Karpas-422 (cell line): Measurements from ENCODE around the gene EEIG1. TPM values are rescaled to one million over a fixed set of nuclear protein-coding genes. Genes with fewer than 3 reads are reported as not detected.
"Not testable (repeated sequence)": the region's sequence is repeated elsewhere in the genome, so short reads cannot be mapped to it uniquely, and the experiment has no call there.

Experiments
- DNase-seq: peaks from one replicate; pipeline ENCODE4 v3.0.0-alpha.2; 2015
- H2AFZ ChIP-seq: fragments of 200-600 bp; sonication (generic); 2 replicates; pipeline ENCODE4 v1.6.1; 2014; ENCODE audit warnings: antibody characterized with exemption, low read length, mixed read lengths
- H3K27ac ChIP-seq: fragments of 200-600 bp; sonication (generic); 2 replicates; pipeline ENCODE4 v1.5.1; 2014; ENCODE audit warnings: mild to moderate bottlenecking, low read length, moderate library complexity
- H3K27me3 ChIP-seq: fragments of 200-600 bp; sonication (generic); 2 replicates; pipeline ENCODE4 v1.6.1; 2014; ENCODE audit warnings: low read length, mixed read lengths
- H3K36me3 ChIP-seq: fragments of 200-600 bp; sonication (generic); 2 replicates; pipeline ENCODE4 v1.6.1; 2014; ENCODE audit warnings: low read length, mixed read lengths; ENCODE audit not compliant: insufficient read depth
- H3K4me1 ChIP-seq: fragments of 200-600 bp; sonication (generic); 2 replicates; pipeline ENCODE4 v1.6.1; 2014; ENCODE audit warnings: mild to moderate bottlenecking, low read length, mixed read lengths
- H3K4me2 ChIP-seq: fragments of 200-600 bp; sonication (generic); 2 replicates; pipeline ENCODE4 v1.6.1; 2014; ENCODE audit warnings: low read length, low read depth, mild to moderate bottlenecking; ENCODE audit not compliant: poor library complexity, severe bottlenecking
- H3K4me3 ChIP-seq: fragments of 200-600 bp; sonication (generic); 2 replicates; pipeline ENCODE4 v1.5.1; 2014; ENCODE audit warnings: mild to moderate bottlenecking, antibody characterized with exemption, low read length, mixed read lengths
- H3K79me2 ChIP-seq: fragments of 200-600 bp; sonication (generic); 2 replicates; pipeline ENCODE4 v1.6.1; 2014; ENCODE audit warnings: mild to moderate bottlenecking, low read length, mixed read lengths
- H3K9ac ChIP-seq: fragments of 200-600 bp; sonication (generic); 2 replicates; pipeline ENCODE4 v1.6.0; 2014; ENCODE audit warnings: low read length
- H3K9me2 ChIP-seq: fragments of 200-600 bp; sonication (generic), shearing (Covaris generic); replicated peaks from 2 replicates; pipeline ENCODE4 v1.6.0; 2014; ENCODE audit warnings: mild to moderate bottlenecking, low read length, moderate library complexity; ENCODE audit not compliant: insufficient read depth
- H3K9me3 ChIP-seq: fragments of 300-700, 200-600 bp; sonication (generic); 2 replicates; pipeline ENCODE4 v1.6.1; 2014; ENCODE audit warnings: low read length, mixed read lengths
- H4K20me1 ChIP-seq: fragments of 200-600 bp; sonication (generic); 2 replicates; pipeline ENCODE4 v1.6.1; 2014; ENCODE audit warnings: mild to moderate bottlenecking, antibody characterized with exemption, low read length, low read depth; ENCODE audit not compliant: insufficient read depth
- total RNA-seq: library from RNA; depleted of rRNA; stranded (reverse); fragments of >200 nt; shearing (Covaris generic); gene quantifications from 2 replicates; pipeline ENCODE4 v1.2.3, GENCODE V29; 2014; ENCODE audit warnings: low replicate concordance; rRNA removed

Gene EEIG1
- total RNA-seq, result 6.9 and 10.1 TPM in 2 replicates

- H3K4me3 ChIP-seq, result peak within 1 kb of the TSS; percentile 79
Observed at GRCh38 chr9:127980706-127981558, at the start of gene EEIG1. Gene EEIG1, minus strand, starts transcription at chr9:127980989. Its CDS starts 852 bp downstream, at chr9:127980137.

GRCh38 chr9:128027705-128028104, 46.9 kb upstream of the EEIG1 start:
- peaks cover 8% of the 10 kb centered on the region for H3K4me1 ChIP-seq
- H3K9ac ChIP-seq, result no peak overlapping the region
- H3K27me3 ChIP-seq, result no peaks in the 10 kb centered on the region
- no peak overlapping the region for H3K4me3 ChIP-seq
- no peak overlapping the region for H2AFZ ChIP-seq
- H3K36me3 ChIP-seq, result no peaks in the 10 kb centered on the region
- no peaks in the 10 kb centered on the region for H4K20me1 ChIP-seq
- no peak overlapping the region for H3K27ac ChIP-seq
- H3K79me2 ChIP-seq, result no peaks in the 10 kb centered on the region
- no peaks in the 10 kb centered on the region for H3K9me3 ChIP-seq
- no peaks in the 10 kb centered on the region for H3K9me2 ChIP-seq
- no peak overlapping the region for H3K4me2 ChIP-seq
- DNase-seq, result no peak

More at GRCh38 chr9:127980706-127981558, at the start of gene EEIG1:
- Histone ChIP-seq H3K27ac (peak within 1 kb of the TSS; percentile 60), H3K9me3 (no peaks in the 10 kb centered on the region), H3K9ac (peak within 1 kb of the TSS; percentile 77), H3K36me3 (no peaks in the 10 kb centered on the region), H4K20me1 (peaks cover 26% of the 10 kb centered on the region), H3K4me2 (peak within 1 kb of the TSS; percentile 88), H3K9me2 (no peaks in the 10 kb centered on the region), H3K27me3 (no peaks in the 10 kb centered on the region), H2AFZ (peak within 1 kb of the TSS; percentile 98), H3K4me1 (peaks cover 59% of the 10 kb centered on the region), H3K79me2 (no peaks in the 10 kb centered on the region)
- DNase-seq, result peak; percentile 97

GRCh38 chr9:128026773-128027541, 46.2 kb upstream of the EEIG1 start:
- Histone ChIP-seq H3K9me3 (no peaks in the 10 kb centered on the region), H2AFZ (no peak overlapping the region), H3K79me2 (no peaks in the 10 kb centered on the region), H3K9me2 (no peaks in the 10 kb centered on the region), H3K36me3 (no peaks in the 10 kb centered on the region), H3K27ac (no peak overlapping the region), H3K4me3 (no peak overlapping the region), H3K4me1 (peaks cover 8% of the 10 kb centered on the region), H3K27me3 (no peaks in the 10 kb centered on the region), H4K20me1 (no peaks in the 10 kb centered on the region), H3K9ac (no peak overlapping the region), H3K4me2 (no peak overlapping the region)
- no peak for DNase-seq

- Histone ChIP-seq H3K4me3 (no peak overlapping the region), H3K27me3 (no peaks in the 10 kb centered on the region), H3K27ac (no peak overlapping the region), H3K4me2 (no peak overlapping the region), H2AFZ (peak overlapping the region; percentile 12; the same call in 1 of the 2 replicates), H3K9me3 (no peaks in the 10 kb centered on the region), H3K79me2 (no peaks in the 10 kb centered on the region), H3K9me2 (no peaks in the 10 kb centered on the region), H4K20me1 (no peaks in the 10 kb centered on the region), H3K36me3 (no peaks in the 10 kb centered on the region), H3K9ac (no peak overlapping the region), H3K4me1 (peaks cover 8% of the 10 kb centered on the region)
- peak; percentile 66 for DNase-seq
Observed at GRCh38 chr9:128026255-128026772, 45.5 kb upstream of the EEIG1 start.

GRCh38 chr9:128025736-128026135, 44.9 kb upstream of the EEIG1 start:
- no peak overlapping the region for H3K4me2 ChIP-seq
- no peak overlapping the region for H3K4me3 ChIP-seq
- no peaks in the 10 kb centered on the region for H3K9me3 ChIP-seq
- no peak for DNase-seq
- no peaks in the 10 kb centered on the region for H4K20me1 ChIP-seq
- H3K79me2 ChIP-seq, result no peaks in the 10 kb centered on the region
- H3K9me2 ChIP-seq, result no peaks in the 10 kb centered on the region
- H2AFZ ChIP-seq, result peak overlapping the region; percentile 12; the same call in 1 of the 2 replicates
- peaks cover 8% of the 10 kb centered on the region for H3K4me1 ChIP-seq
- H3K36me3 ChIP-seq, result no peaks in the 10 kb centered on the region
- no peaks in the 10 kb centered on the region for H3K27me3 ChIP-seq
- no peak overlapping the region for H3K27ac ChIP-seq
- H3K9ac ChIP-seq, result no peak overlapping the region

GRCh38 chr9:128024761-128025308, 44.0 kb upstream of the EEIG1 start:
- Histone ChIP-seq H3K4me2 (no peak overlapping the region), H3K27ac (no peak overlapping the region)
- DNase-seq, result no peak

GRCh38 chr9:128023671-128024070, 42.9 kb upstream of the EEIG1 start:
- H4K20me1 ChIP-seq, H2AFZ ChIP-seq, H3K79me2 ChIP-seq, H3K9ac ChIP-seq, H3K9me2 ChIP-seq, H3K9me3 ChIP-seq, H3K36me3 ChIP-seq, H3K4me3 ChIP-seq, H3K4me1 ChIP-seq, H3K4me2 ChIP-seq, DNase-seq, H3K27ac ChIP-seq, H3K27me3 ChIP-seq: not testable (repeated sequence)

More at GRCh38 chr9:128024761-128025308, 44.0 kb upstream of the EEIG1 start:
- peaks cover 8% of the 10 kb centered on the region for H3K4me1 ChIP-seq
- H2AFZ ChIP-seq, result no peak overlapping the region
- H3K9me2 ChIP-seq, result no peaks in the 10 kb centered on the region
- no peaks in the 10 kb centered on the region for H4K20me1 ChIP-seq
- no peaks in the 10 kb centered on the region for H3K36me3 ChIP-seq
- H3K9me3 ChIP-seq, result no peaks in the 10 kb centered on the region
- H3K27me3 ChIP-seq, result no peaks in the 10 kb centered on the region
- no peak overlapping the region for H3K9ac ChIP-seq
- no peak overlapping the region for H3K4me3 ChIP-seq
- H3K79me2 ChIP-seq, result no peaks in the 10 kb centered on the region

- Histone ChIP-seq H3K27me3 (no peaks in the 10 kb centered on the region), H3K9me3 (no peaks in the 10 kb centered on the region), H4K20me1 (no peaks in the 10 kb centered on the region), H3K4me1 (peaks cover 8% of the 10 kb centered on the region), H3K27ac (no peak overlapping the region), H3K4me2 (no peak overlapping the region), H3K36me3 (no peaks in the 10 kb centered on the region), H3K9ac (no peak overlapping the region), H3K9me2 (no peaks in the 10 kb centered on the region), H3K4me3 (no peak overlapping the region), H2AFZ (no peak overlapping the region), H3K79me2 (no peaks in the 10 kb centered on the region)
- no peak for DNase-seq
Observed at GRCh38 chr9:128022886-128023285, 42.1 kb upstream of the EEIG1 start.
